HG03457 (cell line): ENCODE data around the gene DNAJC30.
"Not testable (repeated sequence)": the region's sequence is repeated elsewhere in the genome, so short reads cannot be mapped to it uniquely, and the experiment has no call there.

Source experiments
- ATAC-seq: cut with Tn5 transposase; IDR thresholded peaks from one replicate; pipeline ENCODE4 v1.9.1; 2021; ENCODE audit warnings: moderate number of reproducible peaks; ENCODE audit not compliant: unreplicated experiment

The DNAJC30 gene

DNA sequence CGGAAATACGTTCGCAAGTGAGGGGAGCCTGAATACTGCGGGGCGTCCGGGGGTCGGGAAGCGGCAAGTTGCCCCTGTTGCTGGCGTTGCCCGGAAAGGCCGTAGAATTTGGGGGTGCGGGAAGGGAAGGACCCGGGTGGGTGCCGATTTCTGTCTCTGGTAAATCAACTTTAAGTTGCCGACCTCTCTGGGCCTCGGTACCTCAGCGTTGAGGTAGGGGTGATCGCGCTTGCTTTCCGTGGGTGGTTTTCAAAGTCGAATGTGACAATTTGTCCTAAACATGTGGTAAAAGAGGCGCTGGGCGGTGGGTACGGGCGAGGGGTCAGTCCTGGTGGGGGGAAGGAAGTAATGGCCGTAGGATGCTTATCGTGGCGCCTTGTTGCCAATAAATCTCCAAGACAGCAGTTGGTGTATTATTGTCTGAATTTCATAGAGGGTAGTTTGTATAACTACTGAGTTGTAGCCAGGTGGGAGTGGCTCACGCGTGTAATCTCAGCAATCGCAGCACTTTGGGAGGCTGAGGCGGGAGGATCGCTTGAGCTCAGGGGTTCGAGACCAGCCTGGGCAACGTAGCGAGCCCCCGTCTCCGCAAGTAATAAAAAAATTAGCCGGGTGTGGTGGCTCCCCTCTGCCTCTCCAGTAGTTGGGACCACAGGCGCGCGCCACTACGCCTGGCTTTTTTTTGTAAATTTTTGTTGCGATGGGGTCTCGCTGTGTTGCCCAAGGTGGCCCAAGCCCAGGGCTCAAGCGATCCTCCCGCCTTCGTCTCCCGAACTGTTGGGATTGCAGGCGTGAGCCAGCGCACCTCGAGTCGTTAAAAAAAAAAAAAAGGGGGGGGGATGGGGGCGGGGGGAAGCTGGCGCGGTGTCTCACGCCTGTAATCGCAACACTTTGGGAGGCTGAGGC is 788 bp upstream of the DNAJC30 start:
- ATAC-seq = no peak

GRCh38 chr7:73682745-73683055 is 553 bp downstream of the DNAJC30 start:
- ATAC-seq = peak; percentile 8

DNA sequence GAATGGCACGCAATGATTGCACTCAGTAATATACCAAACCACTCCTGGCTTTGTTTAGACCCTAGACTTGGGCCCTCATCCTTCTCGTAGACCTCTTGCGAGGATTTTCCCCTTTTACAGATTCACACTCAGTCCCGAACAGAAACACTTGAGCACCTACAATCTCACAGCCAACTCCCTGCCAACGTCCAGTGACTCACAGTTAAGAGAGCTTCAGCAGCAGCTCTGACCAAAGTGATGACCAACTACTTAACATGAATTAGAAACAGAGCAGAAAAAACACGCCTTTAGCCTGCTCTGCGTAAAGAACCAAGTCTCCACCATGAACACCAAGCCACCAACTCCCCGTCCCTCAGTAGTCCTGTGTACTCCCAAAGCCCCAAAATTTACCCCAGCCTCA is 2.2 kb downstream of the DNAJC30 start:
- ATAC-seq = no peak

GRCh38 chr7:73680501-73680900 is 2.8 kb downstream of the DNAJC30 start:
- no peak for ATAC-seq

- ATAC-seq = no peak
Observed at GRCh38 chr7:73679709-73680108, 3.5 kb downstream of the DNAJC30 start.

- ATAC-seq = no peak
Observed at GRCh38 chr7:73678862-73679261, 4.4 kb downstream of the DNAJC30 start.

- not testable (repeated sequence) for ATAC-seq
Observed at GRCh38 chr7:73676062-73676461, 7.2 kb downstream of the DNAJC30 start.

- ATAC-seq = no peak
Observed at GRCh38 chr7:73674468-73675124, 8.7 kb downstream of the DNAJC30 start.

- ATAC-seq = no peak
Observed at GRCh38 chr7:73671857-73672445, 11.3 kb downstream of the DNAJC30 start.

- ATAC-seq = no peak
Observed at GRCh38 chr7:73671322-73671661, 12.0 kb downstream of the DNAJC30 start.

DNA sequence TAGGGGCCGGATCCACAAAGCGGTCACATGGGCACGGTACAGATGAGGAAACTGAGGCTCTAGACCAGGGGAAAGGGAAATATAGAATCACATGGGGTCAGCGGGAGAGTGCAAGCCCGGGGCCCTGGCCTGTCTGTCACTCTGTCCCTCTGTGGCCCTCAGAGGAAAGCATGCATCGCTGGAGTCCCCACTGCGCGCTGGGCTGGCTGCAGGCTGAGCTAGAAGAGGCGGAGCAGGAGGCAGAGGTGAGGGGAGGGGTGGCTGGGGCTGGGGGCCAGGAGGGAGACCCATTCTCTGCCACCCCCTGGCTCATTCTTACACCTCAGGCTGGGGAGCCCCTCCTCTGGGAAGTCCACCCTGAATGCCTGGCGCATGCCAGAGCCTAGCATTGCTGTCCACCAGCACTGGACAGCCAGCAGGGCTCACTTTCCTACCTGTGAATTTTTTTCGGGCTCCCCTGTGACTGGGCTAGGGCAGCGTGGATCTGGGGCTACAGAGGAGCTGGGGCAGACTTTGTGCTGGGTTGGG is 13.3 kb downstream of the DNAJC30 start:
- ATAC-seq = no peak

DNA sequence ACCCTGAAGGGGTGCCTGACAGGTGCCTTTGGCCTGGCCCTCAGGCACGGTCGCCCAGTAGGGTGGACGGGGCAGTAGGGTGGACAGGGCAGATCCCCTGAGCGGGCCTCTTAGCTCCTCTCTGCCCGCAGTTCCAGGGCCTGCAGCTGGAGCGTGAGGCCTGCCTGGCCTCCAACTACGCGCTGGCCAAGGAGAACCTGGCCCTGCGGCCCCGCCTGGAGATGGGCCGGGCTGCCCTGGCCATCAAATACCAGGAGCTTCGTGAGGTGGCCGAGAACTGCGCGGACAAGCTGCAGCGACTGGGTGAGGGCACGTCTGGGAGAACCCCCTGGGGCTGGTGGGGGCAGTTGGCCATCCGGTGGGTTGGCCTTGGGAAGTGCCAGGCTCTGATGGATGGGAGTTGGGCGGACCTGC is 14.0 kb downstream of the DNAJC30 start:
- ATAC-seq = no peak

- no peak for ATAC-seq
Observed at GRCh38 chr7:73668886-73669230, 14.4 kb downstream of the DNAJC30 start.

GRCh38 chr7:73668103-73668885 is 15.0 kb downstream of the DNAJC30 start:
- peak; percentile 15 for ATAC-seq

DNA sequence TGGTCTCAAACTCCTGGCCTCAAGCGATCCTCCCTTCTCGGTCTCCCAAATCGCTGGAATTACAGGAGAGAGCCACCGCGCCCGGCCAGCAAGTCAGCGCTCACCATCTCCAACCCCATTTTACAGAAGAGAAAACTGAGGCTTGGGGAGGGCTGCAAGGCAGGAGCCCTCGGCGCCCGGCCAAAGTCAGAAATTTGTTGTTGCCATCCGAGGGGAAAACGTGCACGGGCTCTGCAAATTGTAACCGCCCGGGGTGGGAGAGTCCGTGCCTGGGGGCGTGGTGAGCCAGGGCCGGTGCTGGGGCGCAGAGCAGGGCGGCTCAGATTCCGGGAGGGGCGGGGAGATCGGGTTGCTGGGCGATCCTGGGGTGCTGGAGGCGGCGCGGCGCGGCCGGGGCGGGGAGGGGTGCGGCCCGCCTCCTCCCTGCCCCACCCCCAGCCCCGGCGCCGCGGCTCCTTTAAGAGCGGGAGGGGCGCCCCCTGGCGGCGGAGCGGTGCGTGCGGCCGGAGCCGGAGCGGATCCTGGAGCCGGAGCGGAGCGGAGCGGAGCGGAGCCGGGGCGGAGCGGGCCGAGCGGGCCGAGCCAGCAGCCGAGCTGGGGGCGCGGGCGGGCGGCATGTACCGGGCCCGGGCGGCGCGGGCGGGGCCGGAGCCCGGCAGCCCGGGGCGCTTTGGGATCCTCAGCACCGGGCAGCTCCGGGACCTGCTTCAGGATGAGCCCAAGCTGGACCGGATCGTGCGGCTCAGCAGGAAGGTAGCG is 15.7 kb downstream of the DNAJC30 start, which contains the start of gene VPS37D:
TSS of gene VPS37D (plus strand) at position 488 of the 759 bp plus-strand sequence. CDS start at position 616, 128 bp downstream.
- ATAC-seq = peak; percentile 88

- ATAC-seq = no peak
Observed at GRCh38 chr7:73663033-73663432, 20.2 kb downstream of the DNAJC30 start.

DNA sequence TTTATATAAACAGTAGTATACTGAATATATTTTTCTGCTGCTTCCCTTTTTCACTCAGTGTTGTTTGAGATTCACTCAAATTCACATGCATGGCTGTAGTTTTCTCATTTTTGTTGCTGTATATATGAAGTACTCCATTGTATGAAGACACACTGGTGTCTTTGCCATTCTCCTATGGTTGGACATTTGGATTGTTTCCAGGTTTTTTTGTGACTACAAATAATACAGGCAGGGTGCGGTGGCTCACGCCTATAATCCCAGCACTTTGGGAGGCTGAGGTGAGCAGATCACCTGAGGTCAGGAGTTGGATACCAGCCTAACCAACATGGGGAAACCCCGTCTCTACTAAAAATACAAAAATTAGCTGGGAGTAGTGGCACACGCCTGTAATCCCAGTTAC is 22.7 kb downstream of the DNAJC30 start:
- ATAC-seq = not testable (repeated sequence)

GRCh38 chr7:73659983-73660382 is 23.3 kb downstream of the DNAJC30 start:
- ATAC-seq = no peak

- ATAC-seq = not testable (repeated sequence)
Observed at GRCh38 chr7:73655309-73655708, 27.9 kb downstream of the DNAJC30 start.

GRCh38 chr7:73652541-73652949 is 30.7 kb downstream of the DNAJC30 start:
- no peak for ATAC-seq
